Astrocyte of the spinal cord (primary cell): ENCODE data around the gene RAD51AP2.

Source experiments
- DNase-seq: peaks from one replicate; pipeline ENCODE4 v3.0.0; 2011; ENCODE audit warnings: low read depth, low spot score
- H3K4me3 ChIP-seq: 2 replicates; pipeline ENCODE4 v1.5.1; 2011; ENCODE audit warnings: low read depth, mild to moderate bottlenecking, low read length, moderate library complexity
- CTCF ChIP-seq: IDR thresholded peaks from 2 replicates; pipeline ENCODE4 v1.5.1; 2012; ENCODE audit warnings: low read depth, mild to moderate bottlenecking, low read length, inconsistent platforms
- in situ Hi-C: cut with HindIII; loops from 2 replicates; pipeline ENCODE4 v1.10.0; 2017; ENCODE audit warnings: low sequenced_read_pairs

RAD51AP2 gene

DNA sequence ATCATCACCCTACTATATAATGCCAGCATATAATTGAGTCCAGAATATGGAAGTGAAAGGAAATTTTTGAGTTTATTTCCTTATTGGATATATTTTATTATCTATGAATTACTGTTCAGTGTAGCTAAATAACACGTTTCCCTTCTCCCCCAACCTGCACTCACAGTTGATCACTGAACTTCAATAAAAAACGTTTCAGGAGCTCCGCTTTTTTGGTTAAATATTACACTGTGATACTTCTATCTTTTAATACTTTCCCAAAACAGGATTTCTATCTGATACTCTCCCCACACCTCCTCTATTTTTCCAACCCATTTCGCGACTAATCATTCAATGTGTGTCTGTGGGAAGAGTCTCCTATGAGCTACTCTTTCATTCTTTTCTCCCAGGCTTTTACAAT lies 29.5 kb upstream of the RAD51AP2 start:
- DNase-seq, result no peak
- H3K4me3 ChIP-seq, result no peak overlapping the region
- no peak for TF ChIP-seq CTCF
- in situ Hi-C loops, result no loop called here

DNA sequence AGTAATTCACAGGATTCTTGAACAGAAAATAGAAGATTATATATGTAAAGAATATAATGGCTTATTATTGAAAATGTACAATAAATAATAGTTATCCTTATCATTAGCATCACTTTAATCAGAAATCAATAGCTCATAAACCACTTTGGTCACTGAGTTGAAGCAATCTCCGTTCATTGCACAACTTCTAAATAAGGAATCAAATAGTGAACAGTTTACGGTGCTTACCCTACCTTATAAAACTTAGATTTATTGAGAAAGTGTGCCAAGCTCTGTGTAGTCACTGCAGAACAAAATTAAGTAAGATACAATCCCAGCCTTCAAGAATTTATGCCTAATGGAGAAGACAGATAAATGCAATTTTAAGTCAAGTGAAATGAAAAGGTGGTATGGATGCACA lies 29.0 kb upstream of the RAD51AP2 start:
- H3K4me3 ChIP-seq, result no peak overlapping the region
- no peak for DNase-seq
- in situ Hi-C loops, result no loop called here
- no peak for TF ChIP-seq CTCF

- in situ Hi-C loops, result no loop called here
- no peak overlapping the region for H3K4me3 ChIP-seq
- TF ChIP-seq CTCF, result no peak
- no peak for DNase-seq
These were observed 27.7 kb upstream of the RAD51AP2 start for GRCh38 chr2:17545680-17546613.

GRCh38 chr2:17544256-17544655 lies 26.0 kb upstream of the RAD51AP2 start:
- H3K4me3 ChIP-seq, result no peak overlapping the region
- in situ Hi-C loops, result no loop called here
- peak; percentile 55 for DNase-seq
- no peak for TF ChIP-seq CTCF

- TF ChIP-seq CTCF, result no peak
- in situ Hi-C loops, result no loop called here
- no peak overlapping the region for H3K4me3 ChIP-seq
- peak; percentile 5 for DNase-seq
These were observed 25.6 kb upstream of the RAD51AP2 start for GRCh38 chr2:17543848-17544247.

GRCh38 chr2:17543131-17543660 lies 25.0 kb upstream of the RAD51AP2 start:
- no peak for DNase-seq
- in situ Hi-C loops, result no loop called here
- no peak overlapping the region for H3K4me3 ChIP-seq
- TF ChIP-seq CTCF, result no peak
